HL-60 (cell line): ENCODE measurements around the gene CLN5.

Experiments used
- GABPA ChIP-seq: IDR thresholded peaks from 2 replicates; pipeline ENCODE4 v1.6.1; 2012; ENCODE audit warnings: low read depth
- POLR2AphosphoS5 ChIP-seq: IDR thresholded peaks from 2 replicates; pipeline ENCODE4 v1.6.1; 2012; ENCODE audit warnings: low read depth
- SPI1 ChIP-seq: IDR thresholded peaks from 2 replicates; pipeline ENCODE4 v1.6.1; 2012; ENCODE audit warnings: low read depth, mild to moderate bottlenecking, borderline replicate concordance
- TF ChIP-seq, protein P1 (sequence below): IDR thresholded peaks from one replicate; pipeline ENCODE4 v1.5.1; 2011; ENCODE audit warnings: low read length, control low read depth, inconsistent platforms; ENCODE audit not compliant: insufficient read depth
- TF ChIP-seq, protein P2 (sequence below): IDR thresholded peaks from 2 replicates; pipeline ENCODE4 v1.6.1; 2012; ENCODE audit warnings: low read depth; ENCODE audit not compliant: insufficient replicate concordance

DNA sequence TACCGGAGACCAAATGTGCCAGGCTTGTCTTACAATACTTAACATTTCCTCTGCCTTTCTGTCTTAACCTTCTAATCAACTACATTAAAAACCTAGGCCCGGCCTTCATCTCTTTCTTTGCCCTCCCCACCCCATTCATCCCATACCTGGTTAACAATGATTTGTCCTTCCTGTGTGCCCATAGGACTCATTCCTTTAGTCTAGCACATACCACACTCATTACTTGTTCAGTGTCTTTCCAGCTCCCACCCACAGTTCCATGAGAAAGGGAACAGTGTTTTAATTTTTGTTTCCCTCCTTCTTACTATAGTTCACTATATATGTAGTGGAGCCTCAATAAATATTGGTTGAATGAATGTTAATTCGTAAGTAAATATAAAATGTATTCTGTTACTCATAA is 2.4 kb downstream of the CLN5 start:
- TF ChIP-seq, protein P1, sequence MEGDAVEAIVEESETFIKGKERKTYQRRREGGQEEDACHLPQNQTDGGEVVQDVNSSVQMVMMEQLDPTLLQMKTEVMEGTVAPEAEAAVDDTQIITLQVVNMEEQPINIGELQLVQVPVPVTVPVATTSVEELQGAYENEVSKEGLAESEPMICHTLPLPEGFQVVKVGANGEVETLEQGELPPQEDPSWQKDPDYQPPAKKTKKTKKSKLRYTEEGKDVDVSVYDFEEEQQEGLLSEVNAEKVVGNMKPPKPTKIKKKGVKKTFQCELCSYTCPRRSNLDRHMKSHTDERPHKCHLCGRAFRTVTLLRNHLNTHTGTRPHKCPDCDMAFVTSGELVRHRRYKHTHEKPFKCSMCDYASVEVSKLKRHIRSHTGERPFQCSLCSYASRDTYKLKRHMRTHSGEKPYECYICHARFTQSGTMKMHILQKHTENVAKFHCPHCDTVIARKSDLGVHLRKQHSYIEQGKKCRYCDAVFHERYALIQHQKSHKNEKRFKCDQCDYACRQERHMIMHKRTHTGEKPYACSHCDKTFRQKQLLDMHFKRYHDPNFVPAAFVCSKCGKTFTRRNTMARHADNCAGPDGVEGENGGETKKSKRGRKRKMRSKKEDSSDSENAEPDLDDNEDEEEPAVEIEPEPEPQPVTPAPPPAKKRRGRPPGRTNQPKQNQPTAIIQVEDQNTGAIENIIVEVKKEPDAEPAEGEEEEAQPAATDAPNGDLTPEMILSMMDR = no peak
- TF ChIP-seq, protein P2, sequence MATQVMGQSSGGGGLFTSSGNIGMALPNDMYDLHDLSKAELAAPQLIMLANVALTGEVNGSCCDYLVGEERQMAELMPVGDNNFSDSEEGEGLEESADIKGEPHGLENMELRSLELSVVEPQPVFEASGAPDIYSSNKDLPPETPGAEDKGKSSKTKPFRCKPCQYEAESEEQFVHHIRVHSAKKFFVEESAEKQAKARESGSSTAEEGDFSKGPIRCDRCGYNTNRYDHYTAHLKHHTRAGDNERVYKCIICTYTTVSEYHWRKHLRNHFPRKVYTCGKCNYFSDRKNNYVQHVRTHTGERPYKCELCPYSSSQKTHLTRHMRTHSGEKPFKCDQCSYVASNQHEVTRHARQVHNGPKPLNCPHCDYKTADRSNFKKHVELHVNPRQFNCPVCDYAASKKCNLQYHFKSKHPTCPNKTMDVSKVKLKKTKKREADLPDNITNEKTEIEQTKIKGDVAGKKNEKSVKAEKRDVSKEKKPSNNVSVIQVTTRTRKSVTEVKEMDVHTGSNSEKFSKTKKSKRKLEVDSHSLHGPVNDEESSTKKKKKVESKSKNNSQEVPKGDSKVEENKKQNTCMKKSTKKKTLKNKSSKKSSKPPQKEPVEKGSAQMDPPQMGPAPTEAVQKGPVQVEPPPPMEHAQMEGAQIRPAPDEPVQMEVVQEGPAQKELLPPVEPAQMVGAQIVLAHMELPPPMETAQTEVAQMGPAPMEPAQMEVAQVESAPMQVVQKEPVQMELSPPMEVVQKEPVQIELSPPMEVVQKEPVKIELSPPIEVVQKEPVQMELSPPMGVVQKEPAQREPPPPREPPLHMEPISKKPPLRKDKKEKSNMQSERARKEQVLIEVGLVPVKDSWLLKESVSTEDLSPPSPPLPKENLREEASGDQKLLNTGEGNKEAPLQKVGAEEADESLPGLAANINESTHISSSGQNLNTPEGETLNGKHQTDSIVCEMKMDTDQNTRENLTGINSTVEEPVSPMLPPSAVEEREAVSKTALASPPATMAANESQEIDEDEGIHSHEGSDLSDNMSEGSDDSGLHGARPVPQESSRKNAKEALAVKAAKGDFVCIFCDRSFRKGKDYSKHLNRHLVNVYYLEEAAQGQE = no peak
- no peak for TF ChIP-seq POLR2AphosphoS5
- no peak for TF ChIP-seq GABPA
- TF ChIP-seq SPI1 = no peak
